B cell (primary cell): Measurements from ENCODE around the gene SMG1. TPM values are rescaled to one million over a fixed set of nuclear protein-coding genes. Genes with fewer than 3 reads are reported as not detected.

Experiments used
- ATAC-seq: fragments of 200-7000 bp; cut with Tn5 transposase; one replicate; pipeline ENCODE4 v1.10.0; 2021; ENCODE audit warnings: low read depth, mild to moderate bottlenecking, moderate number of reproducible peaks, moderate library complexity
- CTCF ChIA-PET: fragments of 350-600 bp; sonication (Branson Sonifier 250); formaldehyde crosslinking; loops from one replicate; lab custom pipeline; 2021; ENCODE audit warnings: antibody characterized with exemption, inconsistent platforms; lab: Charles Lee
- POLR2A ChIA-PET: fragments of 350-600 bp; sonication (Branson Sonifier 250); formaldehyde crosslinking; loops from one replicate; lab custom pipeline; 2021; ENCODE audit warnings: antibody characterized with exemption; lab: Charles Lee
- DNase-seq: peaks from one replicate; pipeline ENCODE4 v3.0.0; 2013
- H2AFZ ChIP-seq: 2 replicates; pipeline ENCODE4 v1.6.1; 2012; ENCODE audit warnings: mild to moderate bottlenecking, low read depth, low read length; ENCODE audit not compliant: insufficient read depth, poor library complexity, severe bottlenecking
- H3K27ac ChIP-seq, 2 donors: 1 replicate in 1 of 2; 2 replicates in 1 of 2; pipeline ENCODE4 v1.5.1; 2012 to 2013; ENCODE audit warnings: low read length in 2 of 2, mild to moderate bottlenecking in 2 of 2, moderate library complexity in 1 of 2
- H3K27me3 ChIP-seq, 4 experiments: fragments of 200-600 bp in 1 of 4; sonication (generic) in 1 of 4; replicated peaks in 1 of 4; 1 replicate in 2 of 4; 2 replicates in 2 of 4; pipeline versions ENCODE4 v1.6.1 to v1.7.0; 2013 to 2016; ENCODE audit warnings: low read length in 3 of 4, mild to moderate bottlenecking in 2 of 4, mixed read lengths in 1 of 4, moderate library complexity in 1 of 4; ENCODE audit not compliant: insufficient read depth in 4 of 4, control insufficient read depth in 3 of 4; ENCODE audit errors: control extremely low read depth in 1 of 4
- H3K36me3 ChIP-seq, 2 experiments: replicated peaks in 1 of 2; 1 replicate in 1 of 2; 2 replicates in 1 of 2; pipeline versions ENCODE4 v1.6.1 to v1.7.1; 2013; ENCODE audit warnings: low read length in 1 of 2; ENCODE audit not compliant: insufficient read depth in 2 of 2, control insufficient read depth in 1 of 2; ENCODE audit errors: control extremely low read depth in 1 of 2, extremely low read depth in 1 of 2
- H3K4me1 ChIP-seq, 2 donors: fragments of 200-600 bp in 1 of 2; sonication (generic) in 1 of 2; 1 replicate in 1 of 2; 2 replicates in 1 of 2; pipeline versions ENCODE4 v1.5.1 to v1.6.1; 2013 to 2017; ENCODE audit warnings: low read length in 2 of 2; ENCODE audit not compliant: control insufficient read depth in 2 of 2, insufficient read depth in 2 of 2
- H3K4me2 ChIP-seq: replicated peaks from 2 replicates; pipeline ENCODE3; 2012; ENCODE audit warnings: mild to moderate bottlenecking, low read depth, low read length; ENCODE audit not compliant: poor library complexity, severe bottlenecking
- H3K4me3 ChIP-seq, 5 experiments: fragments of 200-600 bp in 1 of 5; sonication (generic) in 1 of 5; 1 replicate in 3 of 5; 2 replicates in 2 of 5; pipeline versions ENCODE4 v1.5.1 to v1.7.0; 2011 to 2016; ENCODE audit warnings: low read length in 4 of 5, mild to moderate bottlenecking in 4 of 5, low read depth in 2 of 5, control low read depth in 1 of 5, moderate library complexity in 1 of 5; ENCODE audit not compliant: insufficient read depth in 1 of 5; ENCODE audit errors: control extremely low read depth in 1 of 5, extremely low read depth in 1 of 5
- H3K79me2 ChIP-seq: fragments of 200-600 bp; sonication (generic); one replicate; pipeline ENCODE4 v1.6.0; 2016; ENCODE audit warnings: low read length; ENCODE audit not compliant: control insufficient read depth, insufficient read depth
- H3K9ac ChIP-seq: fragments of 200-600 bp; sonication (generic); 2 replicates; pipeline ENCODE4 v1.6.1; 2017; ENCODE audit warnings: mild to moderate bottlenecking, low read length, moderate library complexity
- H3K9me3 ChIP-seq, 3 donors: one replicate each; pipeline versions ENCODE4 v1.6.1 to v1.7.1; 2013; ENCODE audit warnings: low read length in 2 of 3; ENCODE audit not compliant: control insufficient read depth in 2 of 3, insufficient read depth in 1 of 3; ENCODE audit errors: control extremely low read depth in 1 of 3
- H4K20me1 ChIP-seq: 2 replicates; pipeline ENCODE4 v1.6.0; 2012; ENCODE audit warnings: mild to moderate bottlenecking, low read length; ENCODE audit not compliant: insufficient read depth, control insufficient read depth, poor library complexity, severe bottlenecking
- H3K27ac Mint-ChIP-seq: one replicate; pipeline ENCODE4 v1.8.0; 2021; ENCODE audit warnings: mixed read lengths
- H3K27me3 Mint-ChIP-seq: one replicate; pipeline ENCODE4 v1.8.0; 2021; ENCODE audit warnings: mixed read lengths
- H3K4me1 Mint-ChIP-seq: one replicate; pipeline ENCODE4 v1.8.0; 2021; ENCODE audit warnings: mixed read lengths
- H3K4me3 Mint-ChIP-seq: one replicate; pipeline ENCODE4 v1.8.0; 2021; ENCODE audit warnings: mixed read lengths
- H3K9me3 Mint-ChIP-seq: one replicate; pipeline ENCODE4 v1.8.0; 2022; ENCODE audit warnings: mixed read lengths; ENCODE audit not compliant: insufficient read depth
- EZH2 ChIP-seq: IDR thresholded peaks from 2 replicates; pipeline ENCODE4 v1.6.1; 2012; ENCODE audit warnings: borderline replicate concordance, low read depth, mild to moderate bottlenecking, moderate library complexity, low read length; ENCODE audit not compliant: insufficient read depth, poor library complexity, severe bottlenecking
- WGBS: methylation state at CpG from one replicate; pipeline ENCODE4 v1.1.5; 2013; ENCODE audit warnings: missing lambda C conversion rate; ENCODE audit not compliant: insufficient coverage; 5-methylcytosine and 5-hydroxymethylcytosine counted together
- intact Hi-C: fragments of 100-400 bp; cut with micrococcal nuclease; formaldehyde crosslinking; loops from one replicate; pipeline ENCODE4 v1.10.0; 2022
- polyA plus RNA-seq: library from polyadenylated mRNA; depleted of rRNA; stranded (reverse); fragments of >200 nt; gene quantifications from 2 replicates; pipeline ENCODE4 v1.2.3, GENCODE V29; 2012
- total RNA-seq, 2 donors: library from RNA; stranded (reverse); fragments of 120-200 nt in 1 of 2; gene quantifications; 1 replicate in 1 of 2; 2 replicates in 1 of 2; pipeline versions ENCODE4 v1.2.3 to v1.2.4, GENCODE V29; 2013 to 2022
- TF ChIP-seq, protein P1 (sequence below): fragments of 200-600 bp; IDR thresholded peaks from one replicate; pipeline ENCODE4 v1.8.0; 2022; ENCODE audit warnings: antibody characterized with exemption, mild to moderate bottlenecking

The SMG1 gene
- total and polyA plus RNA-seq, 2 donors (not counting 1 experiment from before 2014, with no cell fraction given) = 23.2 to 256 TPM

DNA sequence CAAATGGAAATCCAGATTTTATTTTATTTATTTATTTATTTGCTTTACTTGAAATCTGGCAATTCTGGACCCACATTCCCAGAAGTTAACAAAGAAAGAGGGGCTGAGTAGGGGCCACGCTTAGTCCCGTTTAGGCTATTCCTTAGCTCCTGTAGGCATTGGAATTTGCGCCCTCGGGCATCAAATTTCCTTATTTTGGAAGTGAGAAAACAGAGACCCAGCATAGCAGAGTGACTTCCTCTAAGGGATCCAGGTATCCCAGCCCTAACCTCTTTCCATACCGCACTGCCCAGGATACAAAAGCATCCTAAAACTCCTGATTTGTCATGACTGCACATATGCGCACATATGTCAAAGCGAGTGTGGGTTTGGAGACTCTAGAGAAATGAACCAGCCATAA, 19.0 kb upstream of the SMG1 start:
- Mint-ChIP-seq H3K9me3 (no peaks in the 10 kb centered on the region), H3K4me1 (peaks cover 12% of the 10 kb centered on the region), H3K4me3 (no peak overlapping the region), H3K27me3 (no peaks in the 10 kb centered on the region), H3K27ac (no peak overlapping the region)
- WGBS = 94% methylated on average over 4 of the region's 7 CpGs
- H3K9ac ChIP-seq = no peak overlapping the region
- no peaks in the 10 kb centered on the region for H3K79me2 ChIP-seq
- intact Hi-C loops = no loop called here
- POLR2A ChIA-PET = no interaction called here
- CTCF ChIA-PET = interaction anchor here (1.2 to 1.4 kb wide), 3 partner anchors 8 to 143 kb away, joined by 3 to 4 read pairs (median 4); no protein-coding TSS in a partner anchor
- no peak overlapping the region for H2AFZ ChIP-seq
- DNase-seq (no peak), ATAC-seq (no peak)
- H4K20me1 ChIP-seq = no peaks in the 10 kb centered on the region
- H3K27ac ChIP-seq = no peak overlapping the region
- no peak overlapping the region for H3K4me2 ChIP-seq
- peaks cover 7 to 13% of the 10 kb centered on the region in 2 donors for H3K4me1 ChIP-seq
- no peaks in the 10 kb centered on the region for H3K27me3 ChIP-seq
- H3K9me3 ChIP-seq = no peaks in the 10 kb centered on the region
- TF ChIP-seq, protein P1, sequence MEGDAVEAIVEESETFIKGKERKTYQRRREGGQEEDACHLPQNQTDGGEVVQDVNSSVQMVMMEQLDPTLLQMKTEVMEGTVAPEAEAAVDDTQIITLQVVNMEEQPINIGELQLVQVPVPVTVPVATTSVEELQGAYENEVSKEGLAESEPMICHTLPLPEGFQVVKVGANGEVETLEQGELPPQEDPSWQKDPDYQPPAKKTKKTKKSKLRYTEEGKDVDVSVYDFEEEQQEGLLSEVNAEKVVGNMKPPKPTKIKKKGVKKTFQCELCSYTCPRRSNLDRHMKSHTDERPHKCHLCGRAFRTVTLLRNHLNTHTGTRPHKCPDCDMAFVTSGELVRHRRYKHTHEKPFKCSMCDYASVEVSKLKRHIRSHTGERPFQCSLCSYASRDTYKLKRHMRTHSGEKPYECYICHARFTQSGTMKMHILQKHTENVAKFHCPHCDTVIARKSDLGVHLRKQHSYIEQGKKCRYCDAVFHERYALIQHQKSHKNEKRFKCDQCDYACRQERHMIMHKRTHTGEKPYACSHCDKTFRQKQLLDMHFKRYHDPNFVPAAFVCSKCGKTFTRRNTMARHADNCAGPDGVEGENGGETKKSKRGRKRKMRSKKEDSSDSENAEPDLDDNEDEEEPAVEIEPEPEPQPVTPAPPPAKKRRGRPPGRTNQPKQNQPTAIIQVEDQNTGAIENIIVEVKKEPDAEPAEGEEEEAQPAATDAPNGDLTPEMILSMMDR = no peak
- no peak for TF ChIP-seq EZH2
- H3K4me3 ChIP-seq = no peak overlapping the region
- H3K36me3 ChIP-seq = no peaks in the 10 kb centered on the region

DNA sequence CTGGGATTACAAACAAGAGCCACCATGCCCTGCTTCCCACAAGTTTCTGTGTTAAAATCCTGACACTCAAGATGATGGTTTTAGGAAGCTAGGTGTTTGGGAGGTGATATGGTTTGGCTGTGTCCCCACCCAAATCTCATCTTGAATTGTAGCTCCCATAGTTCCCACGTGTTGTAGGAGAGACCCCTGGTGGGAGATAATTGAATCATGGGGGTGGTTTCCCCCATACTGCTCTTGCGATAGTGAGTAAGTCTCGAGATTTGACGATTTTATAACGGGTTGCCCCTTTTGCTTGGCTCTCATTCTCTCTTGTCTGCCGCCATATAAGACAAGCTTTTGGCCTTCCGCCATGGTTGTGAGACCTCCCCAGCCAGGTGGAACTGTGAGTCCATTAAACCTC, 17.2 kb upstream of the SMG1 start:
- 93% methylated on average over 4 of the region's 7 CpGs for WGBS
- H3K4me2 ChIP-seq = no peak overlapping the region
- H3K9me3 ChIP-seq = no peaks in the 10 kb centered on the region
- peaks cover 7 to 13% of the 10 kb centered on the region in 2 donors for H3K4me1 ChIP-seq
- no peaks in the 10 kb centered on the region for H3K27me3 ChIP-seq
- ChIA-PET CTCF (no interaction called here), POLR2A (no interaction called here)
- TF ChIP-seq, protein P1 = no peak
- no peak for TF ChIP-seq EZH2
- no peak overlapping the region for H3K9ac ChIP-seq
- H3K27ac ChIP-seq = no peak overlapping the region
- no peak overlapping the region for H2AFZ ChIP-seq
- ATAC-seq = no peak
- intact Hi-C loops = no loop called here
- no peak overlapping the region for H3K4me3 Mint-ChIP-seq
- DNase-seq = no peak
- no peaks in the 10 kb centered on the region for H3K36me3 ChIP-seq
- peaks cover 12% of the 10 kb centered on the region for H3K4me1 Mint-ChIP-seq
- H4K20me1 ChIP-seq = no peaks in the 10 kb centered on the region
- H3K9me3 Mint-ChIP-seq = no peaks in the 10 kb centered on the region
- H3K4me3 ChIP-seq = no peak overlapping the region
- H3K27ac Mint-ChIP-seq = no peak overlapping the region
- no peaks in the 10 kb centered on the region for H3K27me3 Mint-ChIP-seq
- H3K79me2 ChIP-seq = no peaks in the 10 kb centered on the region
